ENCODE measurements around the gene PLA2G4F. TPM values are rescaled to one million over a fixed set of nuclear protein-coding genes. Genes with fewer than 3 reads are reported as not detected.

The PLA2G4F gene
- total RNA-seq, 1 donor from 2014 or later = 104 TPM

GRCh38 chr15:42185801-42186200 is 29.4 kb upstream of the PLA2G4F start:
- intact Hi-C loops (cut with DNase I) = no loop called here
- H3K27ac ChIP-seq = no peak overlapping the region
- DNase-seq (no peak), ATAC-seq (no peak)
- peaks cover 96% of the 10 kb centered on the region for H3K36me3 ChIP-seq
- no peak for TF ChIP-seq CTCF (IDR thresholded peaks at IDR 0.05)
- H3K4me1 ChIP-seq = no peaks in the 10 kb centered on the region
- H3K27me3 ChIP-seq = no peaks in the 10 kb centered on the region
- H3K4me3 ChIP-seq = no peak overlapping the region
- H3K9me3 ChIP-seq = no peaks in the 10 kb centered on the region

GRCh38 chr15:42184736-42185135 is 28.3 kb upstream of the PLA2G4F start:
- intact Hi-C loops (cut with DNase I) = no loop called here
- Histone ChIP-seq H3K4me3 (no peak overlapping the region), H3K27me3 (no peaks in the 10 kb centered on the region), H3K4me1 (no peaks in the 10 kb centered on the region), H3K9me3 (no peaks in the 10 kb centered on the region), H3K27ac (no peak overlapping the region), H3K36me3 (peaks cover 96% of the 10 kb centered on the region)
- ATAC-seq (no peak), DNase-seq (no peak)
- TF ChIP-seq CTCF (IDR thresholded peaks at IDR 0.05) = no peak

GRCh38 chr15:42184296-42184695 is 27.9 kb upstream of the PLA2G4F start:
- no peak overlapping the region for H3K27ac ChIP-seq
- no peak for DNase-seq
- H3K36me3 ChIP-seq = peaks cover 97% of the 10 kb centered on the region
- H3K27me3 ChIP-seq = no peaks in the 10 kb centered on the region
- TF ChIP-seq CTCF (IDR thresholded peaks at IDR 0.05) = no peak
- no peak overlapping the region for H3K4me3 ChIP-seq
- H3K4me1 ChIP-seq = no peaks in the 10 kb centered on the region
- no peaks in the 10 kb centered on the region for H3K9me3 ChIP-seq
- peak; percentile 86 for ATAC-seq
- intact Hi-C loops (cut with DNase I) = no loop called here

GRCh38 chr15:42182961-42183360 is 26.5 kb upstream of the PLA2G4F start:
- no peak overlapping the region for H3K4me3 ChIP-seq
- no peaks in the 10 kb centered on the region for H3K4me1 ChIP-seq
- intact Hi-C loops (cut with DNase I) = no loop called here
- peak; percentile 82 for DNase-seq
- peak; percentile 79 for ATAC-seq
- no peak for TF ChIP-seq CTCF (IDR thresholded peaks at IDR 0.05)
- H3K36me3 ChIP-seq = peaks cover 96% of the 10 kb centered on the region
- peak overlapping the region; percentile 26 for H3K27ac ChIP-seq
- no peaks in the 10 kb centered on the region for H3K27me3 ChIP-seq
- H3K9me3 ChIP-seq = no peaks in the 10 kb centered on the region

GRCh38 chr15:42182328-42182886 is 26.0 kb upstream of the PLA2G4F start:
- peaks cover 96% of the 10 kb centered on the region for H3K36me3 ChIP-seq
- H3K4me3 ChIP-seq = no peak overlapping the region
- peak; percentile 19 for ATAC-seq
- no peaks in the 10 kb centered on the region for H3K9me3 ChIP-seq
- no peak for DNase-seq
- no peaks in the 10 kb centered on the region for H3K27me3 ChIP-seq
- intact Hi-C loops (cut with DNase I) = no loop called here
- no peaks in the 10 kb centered on the region for H3K4me1 ChIP-seq
- peak overlapping the region; percentile 26 for H3K27ac ChIP-seq
- no peak for TF ChIP-seq CTCF (IDR thresholded peaks at IDR 0.05)

GRCh38 chr15:42178056-42178455 is 21.6 kb upstream of the PLA2G4F start:
- Histone ChIP-seq H3K27me3 (no peaks in the 10 kb centered on the region), H3K27ac (no peak overlapping the region), H3K4me3 (no peak overlapping the region), H3K9me3 (no peaks in the 10 kb centered on the region), H3K36me3 (peaks cover 96% of the 10 kb centered on the region), H3K4me1 (no peaks in the 10 kb centered on the region)
- intact Hi-C loops (cut with DNase I) = no loop called here
- DNase-seq (no peak), ATAC-seq (no peak)
- TF ChIP-seq CTCF (IDR thresholded peaks at IDR 0.05) = no peak

All from upper lobe of right lung (tissue), 1 donor.